SH-SY5Y (cell line): ENCODE measurements around the gene KCNJ18.

Experiments
- GATA2 ChIP-seq: IDR thresholded peaks from 2 replicates; pipeline ENCODE4 v1.6.1; 2011; ENCODE audit warnings: mild to moderate bottlenecking, low read depth, low read length
- GATA3 ChIP-seq: IDR thresholded peaks from 2 replicates; pipeline ENCODE4 v1.6.1; 2011; ENCODE audit warnings: low read depth, mild to moderate bottlenecking, low read length, moderate library complexity

The KCNJ18 gene

DNA sequence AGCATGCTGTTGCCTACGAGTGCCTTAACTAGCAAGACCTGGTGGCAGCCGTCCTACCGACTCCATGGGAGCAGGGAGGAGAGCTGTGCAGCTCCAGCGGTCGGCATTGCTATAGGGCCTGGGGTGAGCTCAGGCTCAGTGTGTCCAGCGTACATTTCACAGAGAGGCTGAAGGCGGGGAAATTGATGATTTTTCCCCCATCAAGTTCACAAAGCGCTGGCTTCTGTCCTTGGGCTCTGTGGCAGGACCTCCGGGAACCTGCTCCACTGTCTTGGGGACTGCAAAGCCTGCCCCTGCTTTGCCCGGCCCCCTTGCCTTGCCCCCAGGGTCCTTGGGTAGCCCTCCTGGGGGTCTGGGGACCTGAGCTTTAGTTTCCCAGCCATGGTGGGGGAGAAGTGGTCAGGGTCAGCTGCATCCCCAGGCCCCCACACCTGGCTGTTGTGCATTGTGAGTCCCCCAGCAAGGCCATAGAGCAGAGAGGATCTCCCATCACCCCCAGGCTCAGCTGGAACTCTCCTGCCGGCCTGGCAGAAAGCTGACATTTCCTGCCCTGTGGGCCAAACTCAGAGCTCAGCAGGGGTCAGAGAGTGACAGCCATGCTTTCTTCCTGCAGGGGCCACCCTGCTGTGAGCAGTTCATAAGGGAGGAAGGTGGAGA lies 3.9 kb upstream of the KCNJ18 start:
- no peak for TF ChIP-seq GATA3
- TF ChIP-seq GATA2 = no peak

DNA sequence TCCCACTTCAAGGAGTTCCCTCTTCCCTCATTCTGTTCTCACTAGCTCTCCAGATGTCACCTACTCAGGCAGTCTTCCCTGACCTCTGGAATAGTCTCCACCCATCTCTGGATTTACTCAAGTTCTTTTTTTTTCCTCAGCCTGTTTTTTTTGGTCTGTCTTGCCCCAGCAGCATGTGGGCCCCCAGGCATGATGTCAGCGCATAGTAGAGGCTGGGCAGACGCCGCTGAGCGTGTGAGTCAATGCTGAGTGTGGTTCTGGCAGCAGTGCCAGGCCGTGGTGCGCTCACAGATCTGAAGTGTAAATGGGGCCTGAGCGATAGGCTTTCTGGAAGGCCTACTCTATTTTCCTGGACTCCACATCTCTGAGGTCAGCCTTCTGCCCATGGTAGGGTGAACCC lies 2.7 kb upstream of the KCNJ18 start:
- TF ChIP-seq GATA2 (no peak), GATA3 (no peak)

DNA sequence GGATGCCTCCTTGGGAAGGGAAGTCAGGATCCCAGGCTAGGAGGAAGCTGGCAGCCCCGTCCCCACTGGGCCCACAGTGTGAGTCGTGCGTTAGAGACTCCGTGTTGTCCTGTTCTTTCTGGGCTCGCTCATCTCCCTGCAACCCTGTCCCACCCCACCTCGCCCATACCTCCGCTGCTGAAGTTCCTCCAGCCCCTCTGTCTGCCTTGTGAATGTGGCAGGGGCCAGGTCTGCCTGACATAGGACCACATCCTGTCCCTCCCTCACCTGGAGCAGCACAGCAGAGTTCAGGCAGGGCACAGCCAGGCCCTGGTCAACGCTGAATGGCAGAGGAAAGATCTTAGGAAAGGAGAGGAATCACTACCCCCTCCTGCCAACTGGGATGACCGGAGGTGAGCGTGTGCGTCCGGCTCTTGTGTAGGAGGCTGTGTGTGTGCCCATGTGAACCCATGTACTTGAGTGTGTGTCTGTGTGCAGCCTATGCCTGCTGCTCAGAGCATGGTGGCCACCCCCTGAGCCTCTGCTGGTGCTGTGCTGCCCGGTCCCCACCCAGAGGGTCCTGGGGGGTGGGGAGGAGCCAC lies 12.8 kb downstream of the KCNJ18 start:
- TF ChIP-seq GATA3 = no peak

DNA sequence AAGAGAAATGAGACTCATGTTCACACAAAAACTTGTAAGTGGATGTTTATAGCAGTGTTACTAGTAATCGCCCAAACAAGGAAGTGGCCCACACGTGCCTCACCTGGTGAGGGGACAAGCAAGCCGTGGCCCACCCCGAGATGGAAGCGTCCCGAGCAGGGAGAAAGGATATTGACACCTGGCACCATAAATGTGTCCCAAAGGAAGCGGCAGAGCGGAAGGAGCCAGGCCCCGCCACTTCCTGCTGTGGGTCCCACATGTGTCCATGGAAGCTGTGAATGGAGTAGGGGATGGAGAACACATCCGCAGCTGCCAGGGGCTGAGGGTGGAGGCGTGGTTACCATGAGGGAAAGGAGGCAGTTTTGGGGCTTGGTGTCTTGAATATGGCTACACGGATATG lies 18.9 kb downstream of the KCNJ18 start:
- no peak for TF ChIP-seq GATA2
- no peak for TF ChIP-seq GATA3

DNA sequence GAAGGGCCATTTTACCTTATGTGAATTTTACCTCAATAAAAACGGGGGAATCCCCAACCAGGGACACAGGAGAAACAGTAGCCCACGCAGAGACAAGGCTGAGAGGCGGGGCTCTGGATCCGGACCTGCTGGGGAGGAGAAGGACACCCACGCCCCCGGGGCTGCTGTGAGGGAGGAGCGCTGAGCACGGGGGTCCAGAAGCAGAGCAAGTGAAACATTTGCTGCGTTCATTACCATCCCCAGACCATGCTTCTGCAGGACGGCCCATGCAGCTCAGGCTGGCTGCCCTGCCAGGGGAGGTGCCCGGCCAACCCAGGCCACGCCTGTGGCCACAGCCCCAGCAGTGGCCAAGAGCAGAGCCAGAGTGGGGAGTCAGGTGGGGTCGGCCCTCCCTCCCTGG lies 50.0 kb downstream of the KCNJ18 start:
- TF ChIP-seq GATA3 = no peak
- TF ChIP-seq GATA2 = no peak
